Prostate gland (tissue), 2 donors: ENCODE measurements around the gene TFPI. TPM values are rescaled to one million over a fixed set of nuclear protein-coding genes. Genes with fewer than 3 reads are reported as not detected.

Source experiments
- DNase-seq: peaks from one replicate; pipeline ENCODE4 v3.0.0-alpha.2; 2019; ENCODE audit warnings: low spot score
- H3K27ac ChIP-seq, 2 donors: fragments of 200-600 bp; sonication (generic); 2 replicates each; pipeline ENCODE4 v1.5.1; 2017 to 2019
- H3K27me3 ChIP-seq: fragments of 200-600 bp; sonication (generic); replicated peaks from 2 replicates; pipeline ENCODE4 v1.5.1; 2019; ENCODE audit not compliant: insufficient read depth
- H3K36me3 ChIP-seq, 2 donors: fragments of 200-600 bp; sonication (generic); 1 replicate in 1 of 2; 2 replicates in 1 of 2; pipeline versions ENCODE4 v1.5.1 to v1.8.1; 2017 to 2019
- H3K4me1 ChIP-seq: fragments of 200-600 bp; sonication (generic); replicated peaks from 2 replicates; pipeline ENCODE4 v1.5.1; 2019
- H3K4me3 ChIP-seq, 2 donors: fragments of 200-600 bp; sonication (generic); 2 replicates each; pipeline ENCODE4 v1.5.1; 2017 to 2019
- H3K9me3 ChIP-seq: fragments of 200-600 bp; sonication (generic); 2 replicates; pipeline ENCODE4 v1.5.1; 2017
- CTCF ChIP-seq, 4 experiments: fragments of 200-600 bp in 2 of 4; fragments of 450-650 bp in 2 of 4; sonication (generic) in 2 of 4; IDR thresholded peaks; 1 replicate in 3 of 4; 2 replicates in 1 of 4; pipeline ENCODE4 v1.5.1; 2016 to 2019; ENCODE audit warnings: antibody characterized with exemption in 4 of 4, mild to moderate bottlenecking in 2 of 4, moderate library complexity in 2 of 4
- POLR2A ChIP-seq: fragments of 450-650 bp; IDR thresholded peaks from one replicate; pipeline ENCODE4 v1.6.1; 2016; ENCODE audit warnings: antibody characterized with exemption, mild to moderate bottlenecking
- POLR2AphosphoS5 ChIP-seq: sonication (generic); formaldehyde crosslinking; IDR thresholded peaks from one replicate; pipeline ENCODE4 v1.6.1; 2017; ENCODE audit warnings: antibody characterized with exemption
- WGBS: methylation state at CpG from one replicate; pipeline ENCODE4 v1.1.5; 2018; 5-methylcytosine and 5-hydroxymethylcytosine counted together
- intact Hi-C: fragments of 100-400 bp; cut with DNase I; formaldehyde crosslinking; loops from one replicate; pipeline ENCODE4 v1.14.2; 2022
- small RNA-seq, 2 donors: library from RNA; depleted of rRNA; stranded (forward); fragments of <200 nt; gene quantifications; one replicate each; pipeline ENCODE3, GENCODE V24; 2016
- total RNA-seq, 2 donors: library from RNA; depleted of rRNA; stranded (reverse); fragments of >200 nt; gene quantifications; one replicate each; pipeline ENCODE4 v1.1.0, GENCODE V29; 2016

TFPI gene
- total RNA-seq, 2 donors from 2014 or later = 7.0 to 19.5 TPM

DNA sequence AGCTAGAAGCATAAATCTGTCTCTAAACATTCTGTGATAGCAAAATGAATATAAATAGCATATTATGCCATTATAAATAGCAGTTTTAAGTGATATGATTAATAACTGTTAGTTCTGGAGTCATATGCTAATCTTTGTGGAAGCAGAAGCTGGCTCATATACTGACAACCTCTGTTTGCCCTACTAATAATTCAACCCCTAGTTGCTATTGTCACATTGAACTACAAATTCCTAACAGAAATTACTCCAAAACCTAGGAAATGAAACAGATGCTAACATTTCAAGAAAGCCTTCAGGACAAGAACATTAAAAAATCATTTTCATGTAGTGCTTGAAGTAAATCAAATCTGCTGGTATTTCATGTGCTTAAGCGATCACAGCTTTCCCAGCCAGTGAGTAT is 134.4 kb downstream of the TFPI start:
- Histone ChIP-seq H3K4me1 (no peaks in the 10 kb centered on the region), H3K27ac (no peak overlapping the region), H3K36me3 (no peaks in the 10 kb centered on the region), H3K4me3 (no peak overlapping the region), H3K27me3 (no peaks in the 10 kb centered on the region), H3K9me3 (no peaks in the 10 kb centered on the region)
- WGBS = 87% methylated on average over 1 of the region's 1 CpG
- DNase-seq = no peak
- TF ChIP-seq POLR2A = no peak
- no peak for TF ChIP-seq POLR2AphosphoS5
- no peak for TF ChIP-seq CTCF (IDR thresholded peaks at IDR 0.05)
- intact Hi-C loops = no loop called here

GRCh38 chr2:187415449-187415848 is 138.8 kb downstream of the TFPI start:
- intact Hi-C loops = no loop called here
- Histone ChIP-seq H3K27ac (no peak overlapping the region), H3K4me3 (no peak overlapping the region), H3K27me3 (no peaks in the 10 kb centered on the region), H3K36me3 (no peaks in the 10 kb centered on the region), H3K4me1 (no peaks in the 10 kb centered on the region), H3K9me3 (no peaks in the 10 kb centered on the region)
- 82% methylated on average over 5 of the region's 5 CpGs for WGBS
- no peak for DNase-seq
- no peak for TF ChIP-seq POLR2A
- no peak for TF ChIP-seq CTCF (IDR thresholded peaks at IDR 0.05)
- TF ChIP-seq POLR2AphosphoS5 = no peak

Small RNA genes within 50 kb of the gene (small RNA-seq; reads per million reads assigned to genes)
- gene GAPDHP59 = 0 reads per million in 2 donors

Other genes with a start within 250 kb of the TFPI start
- gene CALCRL, start 106.2 kb downstream of the TFPI start, total RNA-seq = 10 to 100 TPM in 1 of 2 donors, 1 to 10 TPM in 1; 7.3 to 21.1 TPM